HG03135 (cell line): Measurements from ENCODE around the gene OAS1.
A peak's percentile ranks its signal among the peaks of the same experiment; 100 is the strongest.
"Not testable (repeated sequence)": the region's sequence is repeated elsewhere in the genome, so short reads cannot be mapped to it uniquely, and the experiment has no call there.

Experiments used
- ATAC-seq: cut with Tn5 transposase; IDR thresholded peaks from one replicate; pipeline ENCODE4 v1.9.1; 2021; ENCODE audit warnings: mild to moderate bottlenecking, moderate library complexity; ENCODE audit not compliant: unreplicated experiment

Gene OAS1

GRCh38 chr12:112898380-112898779 is 8.4 kb upstream of the OAS1 start:
- ATAC-seq, result no peak

GRCh38 chr12:112900298-112901145 is 6.2 kb upstream of the OAS1 start:
- no peak for ATAC-seq

GRCh38 chr12:112901271-112901670 is 5.5 kb upstream of the OAS1 start:
- ATAC-seq, result no peak

- no peak for ATAC-seq
Measured at GRCh38 chr12:112904571-112904970, 2.2 kb upstream of the OAS1 start.

GRCh38 chr12:112905451-112906089 is 1.2 kb upstream of the OAS1 start:
- ATAC-seq, result no peak

DNA sequence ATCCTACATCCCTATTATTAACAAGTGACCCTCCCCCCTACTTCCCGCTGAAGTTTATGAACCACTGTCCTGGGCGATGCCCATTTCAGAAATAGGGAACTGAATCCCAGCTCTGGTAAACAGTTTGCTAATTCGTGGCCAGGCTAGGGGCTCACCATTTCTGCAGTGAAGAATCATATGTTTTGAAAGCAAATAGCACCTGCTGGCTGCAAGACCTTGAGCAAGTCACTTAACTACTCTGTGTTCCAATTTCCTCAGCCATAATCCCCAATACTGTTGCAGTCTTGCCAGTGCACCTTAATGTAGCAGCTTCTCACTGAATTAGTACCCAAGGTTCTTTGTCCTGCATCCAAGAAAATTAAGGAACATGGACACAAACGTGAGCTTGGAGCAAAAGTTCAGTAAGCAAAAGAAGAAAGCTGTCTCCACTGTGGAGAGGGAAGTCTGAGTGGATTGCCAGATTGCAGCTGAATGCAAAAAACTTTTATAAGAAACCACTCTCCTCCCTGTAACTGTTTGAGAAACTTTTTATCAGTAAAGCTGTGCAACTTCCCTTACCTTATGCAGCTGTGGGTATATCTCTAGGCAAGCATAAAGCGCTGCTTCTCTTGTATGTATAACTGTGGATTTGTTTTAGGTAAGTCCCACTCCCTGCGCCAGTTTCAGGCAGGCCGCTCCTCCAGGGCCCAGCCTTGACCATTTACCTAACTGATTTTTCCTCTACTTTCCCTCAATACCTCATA is 824 bp downstream of the OAS1 start:
- peak; percentile 46 for ATAC-seq

DNA sequence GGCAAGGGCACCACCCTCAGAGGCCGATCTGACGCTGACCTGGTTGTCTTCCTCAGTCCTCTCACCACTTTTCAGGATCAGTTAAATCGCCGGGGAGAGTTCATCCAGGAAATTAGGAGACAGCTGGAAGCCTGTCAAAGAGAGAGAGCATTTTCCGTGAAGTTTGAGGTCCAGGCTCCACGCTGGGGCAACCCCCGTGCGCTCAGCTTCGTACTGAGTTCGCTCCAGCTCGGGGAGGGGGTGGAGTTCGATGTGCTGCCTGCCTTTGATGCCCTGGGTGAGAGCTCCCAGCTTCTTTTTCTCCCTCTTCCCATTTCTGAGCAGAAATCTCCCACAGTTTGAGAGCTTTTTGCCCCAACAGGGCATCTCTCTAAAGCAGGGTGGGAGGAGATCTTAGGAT is 1.8 kb downstream of the OAS1 start:
- no peak for ATAC-seq

DNA sequence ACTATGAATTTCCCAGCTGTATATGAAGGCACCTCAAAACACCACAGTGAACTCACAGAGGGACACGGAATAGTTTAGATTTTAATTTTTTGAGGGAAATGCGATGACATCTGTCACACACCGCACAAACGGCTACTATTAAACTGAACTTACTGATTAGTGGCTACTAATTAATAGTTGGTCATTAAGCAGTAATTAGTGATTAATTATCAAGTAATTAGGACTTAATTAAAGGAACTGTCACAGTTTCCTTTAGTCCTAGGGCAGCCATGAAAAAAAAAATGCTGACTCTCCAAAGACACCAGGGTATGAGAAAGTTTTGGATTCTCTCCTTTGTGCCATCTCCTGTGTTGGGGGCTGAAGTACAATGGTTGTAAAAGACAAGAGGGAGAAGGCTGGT is 2.9 kb downstream of the OAS1 start:
- no peak for ATAC-seq

GRCh38 chr12:112913038-112913688 is 6.4 kb downstream of the OAS1 start:
- no peak for ATAC-seq

GRCh38 chr12:112913888-112914287 is 7.1 kb downstream of the OAS1 start:
- ATAC-seq, result not testable (repeated sequence)

DNA sequence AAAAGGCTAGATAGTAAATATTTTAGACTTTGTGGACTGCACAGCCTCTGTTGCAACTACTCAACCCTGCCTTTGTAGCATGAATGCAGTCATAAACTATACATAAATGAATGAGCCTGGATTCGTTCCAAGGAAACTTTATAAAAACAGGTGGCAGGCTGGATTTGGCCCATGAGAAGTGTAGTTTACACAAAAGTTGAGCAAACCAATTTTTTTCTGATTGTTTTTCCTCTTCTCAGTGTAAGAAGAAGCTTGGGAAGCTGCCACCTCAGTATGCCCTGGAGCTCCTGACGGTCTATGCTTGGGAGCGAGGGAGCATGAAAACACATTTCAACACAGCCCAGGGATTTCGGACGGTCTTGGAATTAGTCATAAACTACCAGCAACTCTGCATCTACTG is 9.5 kb downstream of the OAS1 start:
- no peak for ATAC-seq

DNA sequence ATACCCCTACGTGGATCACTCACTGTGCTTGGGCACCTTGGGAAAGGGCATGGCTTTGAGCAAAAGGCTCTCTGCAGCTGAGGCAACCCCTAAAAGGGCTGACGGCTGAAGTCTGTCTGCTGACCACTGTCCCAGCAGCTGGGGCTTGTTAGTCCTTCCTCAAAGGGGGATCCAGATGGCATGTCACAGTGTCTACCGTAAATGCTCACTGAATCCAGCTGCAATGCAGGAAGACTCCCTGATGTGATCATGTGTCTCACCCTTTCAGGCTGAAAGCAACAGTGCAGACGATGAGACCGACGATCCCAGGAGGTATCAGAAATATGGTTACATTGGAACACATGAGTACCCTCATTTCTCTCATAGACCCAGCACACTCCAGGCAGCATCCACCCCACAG is 12.4 kb downstream of the OAS1 start:
- ATAC-seq, result no peak

GRCh38 chr12:112924986-112925385 is 18.2 kb downstream of the OAS1 start:
- peak; percentile 73 for ATAC-seq

DNA sequence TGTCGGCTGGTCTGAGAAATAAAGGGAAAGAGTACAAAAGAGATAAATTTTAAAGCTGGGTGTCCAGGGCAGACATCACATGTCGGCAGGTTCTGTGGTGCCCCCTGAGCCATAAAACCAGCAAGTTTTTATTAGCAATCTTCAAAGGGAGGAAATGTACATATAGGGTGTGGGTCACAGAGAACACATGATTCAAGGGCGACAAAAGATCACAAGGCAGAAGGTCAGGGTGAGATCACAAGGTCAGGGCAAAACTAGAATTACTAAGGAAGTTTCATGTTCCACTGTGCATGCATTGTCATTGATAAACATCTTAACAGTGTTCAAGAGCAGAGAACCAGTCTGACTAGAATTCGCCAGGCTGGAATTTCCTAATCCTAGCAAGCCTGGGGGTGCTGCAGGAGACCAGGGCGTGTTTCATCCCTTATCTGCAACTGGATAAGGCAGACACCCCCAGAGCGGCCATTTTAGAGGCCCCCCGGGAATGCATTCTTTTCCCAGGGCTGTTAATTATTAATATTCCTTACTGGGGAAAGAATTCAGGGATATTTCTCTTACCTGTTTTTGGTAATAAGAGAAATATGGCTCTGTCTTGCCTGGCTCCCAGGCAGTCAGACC is 19.8 kb downstream of the OAS1 start:
- ATAC-seq, result not testable (repeated sequence)

DNA sequence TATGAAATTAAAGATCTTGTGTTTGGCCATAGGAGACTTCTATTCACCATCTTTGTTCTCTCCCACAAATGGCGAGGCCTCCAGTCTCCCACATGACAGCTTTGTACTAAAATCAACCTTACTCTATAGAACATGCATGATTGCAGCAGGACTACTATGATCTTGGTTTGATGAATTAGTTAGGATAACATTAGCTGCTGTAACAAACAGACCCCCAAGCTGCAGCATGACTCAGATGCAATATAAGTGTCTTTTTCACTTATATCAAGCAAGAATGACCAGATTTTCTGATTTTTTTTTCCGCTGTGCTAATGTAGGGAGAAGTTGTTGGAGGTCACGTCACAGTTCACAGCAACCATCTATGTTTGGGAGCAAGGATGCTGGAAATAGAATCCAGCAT is 20.7 kb downstream of the OAS1 start:
- no peak for ATAC-seq

GRCh38 chr12:112927925-112928324 is 21.2 kb downstream of the OAS1 start:
- ATAC-seq, result no peak

GRCh38 chr12:112928978-112929377 is 22.2 kb downstream of the OAS1 start:
- ATAC-seq, result no peak

DNA sequence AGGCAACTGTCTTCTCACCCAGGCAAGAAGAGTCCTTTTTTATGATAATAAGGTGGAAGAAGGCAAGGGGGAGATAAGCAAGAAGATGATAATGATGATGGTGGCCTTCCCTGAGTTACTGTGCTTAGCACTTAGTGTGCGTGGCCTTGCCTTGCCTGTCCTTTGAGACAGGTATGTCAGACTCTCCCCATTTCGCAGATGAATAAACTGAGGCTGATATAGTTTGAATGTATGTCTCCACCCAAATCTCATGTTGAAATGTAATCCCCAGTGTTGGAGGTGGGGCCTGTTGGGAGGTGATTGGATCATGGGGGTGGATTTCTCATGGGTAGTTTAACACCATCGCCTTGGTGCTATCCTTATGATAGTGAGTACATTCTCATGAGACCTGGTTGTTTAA is 23.0 kb downstream of the OAS1 start:
- no peak for ATAC-seq

DNA sequence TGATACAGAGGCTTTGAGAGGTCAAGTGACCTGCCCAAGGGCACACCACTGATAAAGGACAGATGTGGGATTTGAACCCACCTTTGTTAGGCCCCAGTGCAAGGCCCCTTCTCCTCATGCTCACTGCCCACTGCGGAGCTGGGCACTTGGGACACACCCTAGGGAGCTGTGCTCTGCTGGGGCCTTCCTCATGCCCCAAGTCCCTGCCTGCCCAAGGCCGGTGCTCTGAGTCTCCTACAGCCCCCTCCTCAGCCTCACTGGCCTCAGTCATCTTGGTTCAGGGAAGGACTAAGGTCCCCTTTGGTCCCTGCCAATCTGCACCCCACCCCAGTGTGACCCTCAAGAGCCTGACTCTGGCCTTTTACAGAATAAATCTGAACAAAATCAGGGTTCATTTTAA is 23.6 kb downstream of the OAS1 start:
- ATAC-seq, result no peak

- ATAC-seq, result no peak
Measured at GRCh38 chr12:112932485-112933128, 25.8 kb downstream of the OAS1 start.
